Measurements from ENCODE around the gene DHX35.

DHX35 gene

GRCh38 chr20:39069976-39070375 is 107.8 kb downstream of the DHX35 start:
- no peak for DNase-seq

GRCh38 chr20:39070484-39071231 is 108.5 kb downstream of the DHX35 start:
- no peak for DNase-seq

GRCh38 chr20:39072132-39072531 is 110.0 kb downstream of the DHX35 start:
- no peak for DNase-seq

- no peak for DNase-seq
These were observed 110.5 kb downstream of the DHX35 start for GRCh38 chr20:39072653-39073052.

GRCh38 chr20:39075731-39076130 is 113.6 kb downstream of the DHX35 start:
- no peak for DNase-seq

DNA sequence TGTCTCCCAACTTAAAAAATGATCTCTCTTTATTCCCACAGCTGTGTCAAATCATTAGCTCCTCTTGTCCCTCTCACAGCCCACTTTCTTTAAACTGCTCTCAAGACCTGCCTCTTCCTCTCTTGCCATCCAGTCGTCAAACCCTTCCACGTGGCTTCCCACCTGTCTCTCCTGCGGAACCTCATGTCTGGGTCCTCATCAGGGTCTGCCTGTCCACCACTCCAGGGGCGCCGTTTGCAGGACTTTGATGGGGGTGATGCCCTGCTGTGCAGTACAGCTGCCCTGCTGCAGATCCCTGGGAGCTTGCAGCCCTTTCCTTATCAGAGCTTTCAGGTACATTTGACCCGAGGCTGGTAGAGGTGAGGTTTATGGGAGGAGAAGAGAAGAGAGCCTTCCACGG is 114.8 kb downstream of the DHX35 start:
- DNase-seq, result no peak

GRCh38 chr20:39080326-39080725 is 118.2 kb downstream of the DHX35 start:
- no peak for DNase-seq

DNA sequence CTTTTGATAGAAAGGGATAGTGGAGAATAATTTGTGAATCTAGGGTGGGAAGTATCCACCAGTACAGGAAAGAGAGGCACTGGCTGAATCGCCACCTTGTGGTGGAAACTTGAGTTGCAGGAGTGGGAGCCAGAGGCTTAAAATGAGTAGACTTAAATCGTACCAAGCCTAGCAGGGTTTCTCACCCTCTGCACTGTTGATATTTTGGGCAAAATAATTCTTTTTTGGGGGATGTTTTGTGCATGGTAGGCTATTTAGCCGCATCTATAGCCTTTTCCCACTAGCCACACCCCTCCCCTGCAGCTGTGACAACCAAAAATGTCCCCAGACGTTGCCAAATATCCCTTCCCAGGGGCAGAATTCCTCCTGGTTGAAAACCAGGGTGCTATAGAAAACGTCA is 119.1 kb downstream of the DHX35 start:
- peak; percentile 82 for DNase-seq

- no peak for DNase-seq
These were observed 120.7 kb downstream of the DHX35 start for GRCh38 chr20:39082622-39083398.

- DNase-seq, result no peak
These were observed 121.6 kb downstream of the DHX35 start for GRCh38 chr20:39083761-39084160.

DNA sequence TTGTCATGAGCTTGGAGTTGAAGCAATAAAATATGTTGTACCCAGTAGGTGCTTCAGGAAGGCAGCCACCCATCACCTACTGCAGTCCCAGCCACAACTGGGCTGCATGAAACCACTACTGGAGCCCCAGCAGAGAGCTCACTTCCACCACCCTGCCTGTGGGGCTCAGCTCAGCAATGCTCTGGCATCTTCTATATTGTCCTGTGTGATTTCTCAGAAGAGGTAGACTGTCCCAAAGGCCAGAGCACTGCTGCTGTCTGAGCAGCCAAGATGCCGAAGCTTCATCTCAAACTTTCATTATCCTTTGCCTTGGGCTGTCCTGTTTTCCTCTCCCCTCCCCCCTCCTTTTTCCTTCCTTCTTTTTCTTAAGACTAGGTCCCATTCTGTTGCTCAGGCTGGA is 126.9 kb downstream of the DHX35 start:
- no peak for DNase-seq

Data from CD4-positive, alpha-beta T cell treated with Interleukin-10 for 1 hour (primary cell).